ENCODE measurements around the gene MTCL1. TPM values are rescaled to one million over a fixed set of nuclear protein-coding genes. Genes with fewer than 3 reads are reported as not detected.

The MTCL1 gene
- polyA plus RNA-seq, 1 experiment, result 29.8 TPM

DNA sequence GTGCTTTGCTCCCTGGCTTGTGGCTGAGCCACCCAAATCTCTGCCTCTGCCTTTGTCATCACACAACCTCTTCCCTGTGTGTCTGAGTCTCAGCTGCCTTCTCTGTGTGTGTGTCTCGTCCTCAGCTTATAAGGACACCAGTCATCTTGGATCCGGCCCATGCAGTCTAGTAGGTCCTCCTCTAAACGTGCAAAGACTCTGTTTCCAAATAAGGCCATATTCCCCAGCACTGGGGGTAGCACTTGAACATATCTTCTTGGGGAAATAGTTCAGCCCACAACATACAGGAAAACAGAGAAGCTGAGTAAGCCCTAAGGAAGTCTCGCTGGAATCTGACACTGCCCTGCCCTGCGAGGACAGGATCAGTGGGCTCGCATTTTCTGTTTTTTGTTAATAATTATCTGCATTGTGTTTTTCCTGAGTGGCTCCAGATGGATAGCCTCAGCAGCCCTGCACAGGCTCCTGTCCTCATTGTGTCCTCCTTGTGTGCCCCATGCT lies 42.1 kb downstream of the MTCL1 start:
- H3K27me3 ChIP-seq (ENCODE audit: control insufficient read depth, insufficient read depth, low read length), result no peaks in the 10 kb centered on the region
- TF ChIP-seq, protein P1, sequence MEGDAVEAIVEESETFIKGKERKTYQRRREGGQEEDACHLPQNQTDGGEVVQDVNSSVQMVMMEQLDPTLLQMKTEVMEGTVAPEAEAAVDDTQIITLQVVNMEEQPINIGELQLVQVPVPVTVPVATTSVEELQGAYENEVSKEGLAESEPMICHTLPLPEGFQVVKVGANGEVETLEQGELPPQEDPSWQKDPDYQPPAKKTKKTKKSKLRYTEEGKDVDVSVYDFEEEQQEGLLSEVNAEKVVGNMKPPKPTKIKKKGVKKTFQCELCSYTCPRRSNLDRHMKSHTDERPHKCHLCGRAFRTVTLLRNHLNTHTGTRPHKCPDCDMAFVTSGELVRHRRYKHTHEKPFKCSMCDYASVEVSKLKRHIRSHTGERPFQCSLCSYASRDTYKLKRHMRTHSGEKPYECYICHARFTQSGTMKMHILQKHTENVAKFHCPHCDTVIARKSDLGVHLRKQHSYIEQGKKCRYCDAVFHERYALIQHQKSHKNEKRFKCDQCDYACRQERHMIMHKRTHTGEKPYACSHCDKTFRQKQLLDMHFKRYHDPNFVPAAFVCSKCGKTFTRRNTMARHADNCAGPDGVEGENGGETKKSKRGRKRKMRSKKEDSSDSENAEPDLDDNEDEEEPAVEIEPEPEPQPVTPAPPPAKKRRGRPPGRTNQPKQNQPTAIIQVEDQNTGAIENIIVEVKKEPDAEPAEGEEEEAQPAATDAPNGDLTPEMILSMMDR (IDR thresholded peaks at IDR 0.05; ENCODE audit: insufficient read depth, low read depth, low read length), result no peak
- ChIA-PET POLR2A (interaction anchor here (0.6 to 0.7 kb wide), 7 partner anchors 35 to 1130 kb away, joined by 3 to 5 read pairs (median 4); no protein-coding TSS in a partner anchor), CTCF (interaction anchor here (0.7 to 1.6 kb wide), 4 partner anchors 21 to 52 kb away, joined by 3 to 5 read pairs (median 4); no protein-coding TSS in a partner anchor)
- peak; percentile 84 for DNase-seq (ENCODE audit: low read depth)
- H3K36me3 ChIP-seq (ENCODE audit: control insufficient read depth, insufficient read depth, low read length), result peaks cover 9% of the 10 kb centered on the region
- H3K4me3 ChIP-seq (ENCODE audit: low read depth, low read length), result no peak overlapping the region

DNA sequence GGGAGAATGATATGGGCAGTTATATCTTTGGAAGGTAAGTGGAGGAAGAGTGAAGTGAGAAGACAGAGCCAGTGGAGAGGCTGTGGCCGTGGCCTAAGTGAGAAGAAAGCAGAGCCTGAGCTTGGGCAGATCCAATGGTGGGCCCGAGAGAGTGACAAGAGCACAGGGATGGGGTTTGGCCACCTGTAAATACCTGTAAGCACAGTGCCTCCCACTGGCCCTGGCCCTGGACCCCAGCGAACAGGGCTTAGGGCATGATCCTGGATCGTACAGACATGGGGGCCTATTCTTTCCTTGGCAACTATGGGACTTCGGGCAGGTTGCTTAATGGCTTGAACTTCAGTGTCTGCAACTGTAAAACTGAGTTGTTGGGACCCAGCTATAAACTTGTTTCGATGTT lies 44.1 kb downstream of the MTCL1 start:
- no peaks in the 10 kb centered on the region for H3K27me3 ChIP-seq (ENCODE audit: control insufficient read depth, insufficient read depth, low read length)
- no peak overlapping the region for H3K4me3 ChIP-seq (ENCODE audit: low read depth, low read length)
- no peak for DNase-seq (ENCODE audit: low read depth)
- TF ChIP-seq, protein P1 (IDR thresholded peaks at IDR 0.05; ENCODE audit: insufficient read depth, low read depth, low read length), result no peak
- peaks cover 14% of the 10 kb centered on the region for H3K36me3 ChIP-seq (ENCODE audit: control insufficient read depth, insufficient read depth, low read length)
- ChIA-PET POLR2A (no interaction called here), CTCF (no interaction called here)

DNA sequence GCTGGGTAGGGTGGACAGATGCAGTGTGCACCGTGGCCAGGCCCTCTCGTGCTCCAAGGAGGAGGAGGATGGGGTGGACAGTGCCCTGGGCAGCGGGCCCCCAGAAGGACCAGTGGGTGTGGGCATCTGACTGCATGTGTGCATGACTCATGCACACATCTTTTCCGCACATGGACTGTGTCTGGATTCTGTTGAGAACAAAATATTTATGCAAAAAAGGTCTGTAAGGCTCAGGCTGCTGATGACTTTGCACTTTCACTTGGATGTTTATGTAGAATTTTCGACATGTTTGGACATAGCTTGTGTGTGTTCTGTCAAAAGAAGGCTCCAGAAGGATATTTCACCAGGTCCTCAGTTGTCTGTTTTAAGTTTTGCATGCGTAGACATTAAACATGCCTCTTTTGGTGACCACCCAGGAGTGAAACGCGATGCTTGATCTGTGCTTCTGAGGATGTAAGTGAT lies 45.6 kb downstream of the MTCL1 start:
- POLR2A ChIA-PET, result no interaction called here
- DNase-seq (ENCODE audit: low read depth), result peak; percentile 78
- CTCF ChIA-PET, result interaction anchor here (0.6 to 1.4 kb wide), 2 partner anchors 232 to 315 kb away, joined by 3 to 7 read pairs; no protein-coding TSS in a partner anchor
- Histone ChIP-seq H3K36me3 (ENCODE audit: control insufficient read depth, insufficient read depth, low read length) (peaks cover 15% of the 10 kb centered on the region), H3K4me3 (ENCODE audit: low read depth, low read length) (peak overlapping the region; percentile 7; the same call in 1 of the 2 replicates), H3K27me3 (ENCODE audit: control insufficient read depth, insufficient read depth, low read length) (no peaks in the 10 kb centered on the region)
- TF ChIP-seq, protein P1 (IDR thresholded peaks at IDR 0.05; ENCODE audit: insufficient read depth, low read depth, low read length), result no peak

DNA sequence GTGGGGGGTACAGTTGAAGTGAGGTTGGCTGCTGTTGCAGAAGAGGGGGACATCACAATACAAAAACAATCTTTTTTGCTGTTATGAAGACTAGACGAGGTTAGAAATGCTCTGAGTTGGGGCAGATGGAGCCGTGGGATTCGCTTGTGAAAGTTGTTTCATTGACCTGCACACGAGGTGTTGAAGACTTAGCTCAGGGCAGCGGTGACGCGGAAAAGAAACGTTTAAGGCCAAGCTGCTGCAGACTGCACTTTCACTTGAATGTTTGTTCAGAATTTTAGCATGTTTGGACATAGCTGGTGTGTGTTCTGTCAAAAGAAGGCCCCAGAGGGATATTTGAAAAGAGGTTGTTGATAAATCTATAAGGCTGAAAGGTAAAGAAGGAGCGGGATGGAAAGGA lies 46.3 kb downstream of the MTCL1 start:
- no peak overlapping the region for H3K4me3 ChIP-seq (ENCODE audit: low read depth, low read length)
- ChIA-PET POLR2A (interaction anchor here (0.6 kb wide), 1 partner anchor 194 kb away, joined by 3 read pairs; no protein-coding TSS in a partner anchor), CTCF (interaction anchor here (1.4 kb wide), 1 partner anchor 231 kb away, joined by 7 read pairs; no protein-coding TSS in a partner anchor)
- TF ChIP-seq, protein P1 (IDR thresholded peaks at IDR 0.05; ENCODE audit: insufficient read depth, low read depth, low read length), result no peak
- H3K27me3 ChIP-seq (ENCODE audit: control insufficient read depth, insufficient read depth, low read length), result no peaks in the 10 kb centered on the region
- DNase-seq (ENCODE audit: low read depth), result no peak
- H3K36me3 ChIP-seq (ENCODE audit: control insufficient read depth, insufficient read depth, low read length), result peaks cover 16% of the 10 kb centered on the region

DNA sequence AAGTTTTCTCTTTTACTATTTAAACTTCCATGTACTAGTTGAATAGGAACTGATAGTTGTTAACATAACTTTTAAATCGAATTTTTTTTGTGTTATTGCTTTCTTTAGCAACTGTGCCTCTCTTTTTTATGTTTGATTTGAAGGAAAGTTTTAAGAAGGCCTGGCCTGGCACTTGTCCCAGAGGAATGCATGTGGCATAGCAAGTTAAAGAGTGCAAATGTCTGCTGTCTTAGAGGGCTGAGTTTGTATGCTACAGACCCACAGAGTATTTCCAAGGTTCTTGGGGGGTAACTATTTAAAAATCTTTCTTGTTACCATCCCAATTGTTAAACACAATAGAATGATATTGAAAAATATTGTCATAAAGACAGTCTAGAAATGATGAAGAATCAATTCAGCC lies 47.0 kb downstream of the MTCL1 start:
- TF ChIP-seq, protein P1 (IDR thresholded peaks at IDR 0.05; ENCODE audit: insufficient read depth, low read depth, low read length), result no peak
- no peak for DNase-seq (ENCODE audit: low read depth)
- Histone ChIP-seq H3K27me3 (ENCODE audit: control insufficient read depth, insufficient read depth, low read length) (no peaks in the 10 kb centered on the region), H3K4me3 (ENCODE audit: low read depth, low read length) (no peak overlapping the region), H3K36me3 (ENCODE audit: control insufficient read depth, insufficient read depth, low read length) (peaks cover 16% of the 10 kb centered on the region)
- POLR2A ChIA-PET, result interaction anchor here (0.6 kb wide), 1 partner anchor 193 kb away, joined by 3 read pairs; no protein-coding TSS in a partner anchor
- CTCF ChIA-PET, result no interaction called here

All from BJ (cell line).